ENCODE data around the gene CAPZB.
A peak's percentile ranks its signal among the peaks of the same experiment; 100 is the strongest.
"Not testable (repeated sequence)": the region's sequence is repeated elsewhere in the genome, so short reads cannot be mapped to it uniquely, and the experiment has no call there.

CAPZB gene

DNA sequence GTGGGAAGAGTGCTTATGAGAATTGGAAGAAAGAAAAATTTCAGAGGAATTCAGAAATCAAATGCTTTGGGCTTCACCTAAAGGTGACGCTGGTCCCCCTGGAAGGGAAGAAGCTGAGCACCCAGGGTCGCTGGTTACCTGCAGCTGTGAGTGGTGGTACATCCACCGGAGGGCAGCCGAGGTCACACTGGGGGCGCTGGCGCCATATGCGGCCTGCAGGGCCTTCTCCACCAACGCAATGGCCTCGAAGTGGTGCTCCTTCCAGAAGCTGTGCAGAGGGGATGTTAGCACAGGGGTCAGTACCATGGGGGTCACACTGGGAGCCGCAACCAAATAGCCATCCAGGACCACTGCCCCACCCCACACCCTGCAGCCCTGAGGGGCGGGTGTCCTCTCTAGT is 179.5 kb downstream of the CAPZB start:
- DNase-seq = no peak

DNA sequence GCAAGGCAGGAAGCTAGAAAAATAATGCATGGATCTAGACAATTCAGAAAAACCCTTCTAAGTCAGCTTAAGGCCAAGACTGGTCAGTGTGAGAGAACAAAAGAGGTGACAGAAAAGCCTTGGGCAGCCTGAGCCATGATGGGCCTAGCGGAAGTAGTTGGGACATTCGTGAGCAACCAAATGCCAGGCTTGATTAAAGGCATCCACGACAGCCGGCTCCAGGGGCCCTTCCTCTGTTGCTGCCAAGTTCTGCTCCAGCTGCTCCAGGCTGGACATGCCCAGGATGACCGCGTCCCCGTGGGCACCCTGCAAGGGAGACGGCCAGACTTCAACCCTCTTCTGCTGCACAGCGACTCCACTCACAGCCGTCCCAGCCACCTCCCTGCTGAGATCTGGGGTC is 181.3 kb downstream of the CAPZB start:
- not testable (repeated sequence) for DNase-seq

DNA sequence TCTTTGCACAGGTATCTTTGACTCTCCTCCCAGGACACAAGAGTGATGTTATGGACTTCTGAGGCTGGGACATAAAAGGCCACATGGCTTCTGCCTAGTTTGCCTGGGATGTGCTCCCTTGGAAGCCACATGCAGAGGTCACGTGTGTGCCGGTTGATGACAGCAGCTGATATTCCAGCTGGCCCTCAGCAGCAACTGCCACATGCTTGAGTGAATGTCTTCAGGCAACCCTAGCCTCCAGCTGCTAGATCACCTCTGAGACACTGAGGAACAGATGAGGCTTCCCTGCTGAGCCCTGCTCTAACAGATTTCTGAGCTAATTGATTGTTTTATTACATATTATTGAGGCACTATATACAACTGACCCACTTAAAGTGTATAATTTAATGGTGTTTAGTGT is 185.1 kb downstream of the CAPZB start:
- no peak for DNase-seq

DNA sequence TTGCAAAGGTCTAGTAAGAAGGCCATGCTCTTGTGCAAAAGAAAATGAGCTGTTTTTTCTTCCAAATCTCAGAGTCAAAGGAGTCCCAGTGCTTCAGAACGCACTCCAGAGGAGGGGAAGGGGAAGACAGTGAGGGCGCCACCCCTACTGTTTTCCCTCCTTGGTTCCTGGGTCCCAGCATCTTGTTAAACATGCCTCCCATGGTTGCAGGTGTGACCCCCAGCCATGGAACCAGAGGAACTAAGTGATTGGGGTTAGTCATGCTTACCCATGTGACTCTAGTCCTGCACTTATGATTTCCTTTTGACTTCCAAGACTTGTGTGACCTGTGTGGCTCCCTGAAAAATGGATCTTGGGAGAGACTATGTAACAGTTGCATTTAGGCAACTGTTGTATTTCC is 190.7 kb downstream of the CAPZB start:
- DNase-seq = no peak

DNA sequence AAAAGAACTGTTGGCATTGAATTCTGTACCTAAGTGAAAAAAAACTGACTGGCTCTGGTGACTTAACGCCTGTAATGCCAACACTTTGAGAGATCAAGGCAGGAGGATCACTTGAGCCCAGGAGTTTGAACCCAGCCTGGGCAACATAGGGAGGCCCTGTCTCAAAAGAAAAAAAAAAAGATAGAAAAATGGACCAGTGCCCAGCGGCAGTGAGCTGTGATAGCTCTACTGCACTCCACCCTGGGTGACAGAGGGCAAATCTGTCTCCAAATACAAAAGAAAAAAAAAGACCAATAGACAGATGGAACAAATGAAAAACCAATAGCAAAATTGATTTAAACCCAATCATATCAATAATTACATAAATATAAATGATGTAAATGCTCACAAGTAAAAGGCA is 196.1 kb downstream of the CAPZB start:
- DNase-seq = peak; percentile 18

All from hematopoietic multipotent progenitor cell treated with erythropoietin and hydrocortisone succinate and interleukin-3 and kit ligand, for 8 days (in vitro differentiated cells).